Posterior vena cava (tissue), 2 donors: Measurements from ENCODE around the gene SYT11. TPM values are rescaled to one million over a fixed set of nuclear protein-coding genes. Genes with fewer than 3 reads are reported as not detected.
"Not testable (repeated sequence)": the region's sequence is repeated elsewhere in the genome, so short reads cannot be mapped to it uniquely, and the experiment has no call there.

Experiments used
- DNase-seq: peaks from one replicate; pipeline ENCODE4 v3.0.0-alpha.2; 2020; ENCODE audit warnings: low spot score
- intact Hi-C, 2 donors: fragments of 100-400 bp; cut with DNase I; formaldehyde crosslinking; loops; one replicate each; pipeline versions ENCODE4 v1.14.1 to v1.14.2; 2022 to 2023
- total RNA-seq, 2 donors: library from RNA; stranded (reverse); fragmentation: NEBNext Ultra II Directional; extraction: Animal tissue kit (Norgen Biotek cat#: 25700); gene quantifications; one replicate each; pipeline ENCODE4 v1.2.1, GENCODE V29; 2021
- donor health status: DM: yes; HTN: yes; CAD: no.
- donor health status: DM: yes; HTN: yes; CAD: no.

Gene SYT11
- total RNA-seq, 2 donors from 2014 or later = 20.8 to 23.9 TPM

DNA sequence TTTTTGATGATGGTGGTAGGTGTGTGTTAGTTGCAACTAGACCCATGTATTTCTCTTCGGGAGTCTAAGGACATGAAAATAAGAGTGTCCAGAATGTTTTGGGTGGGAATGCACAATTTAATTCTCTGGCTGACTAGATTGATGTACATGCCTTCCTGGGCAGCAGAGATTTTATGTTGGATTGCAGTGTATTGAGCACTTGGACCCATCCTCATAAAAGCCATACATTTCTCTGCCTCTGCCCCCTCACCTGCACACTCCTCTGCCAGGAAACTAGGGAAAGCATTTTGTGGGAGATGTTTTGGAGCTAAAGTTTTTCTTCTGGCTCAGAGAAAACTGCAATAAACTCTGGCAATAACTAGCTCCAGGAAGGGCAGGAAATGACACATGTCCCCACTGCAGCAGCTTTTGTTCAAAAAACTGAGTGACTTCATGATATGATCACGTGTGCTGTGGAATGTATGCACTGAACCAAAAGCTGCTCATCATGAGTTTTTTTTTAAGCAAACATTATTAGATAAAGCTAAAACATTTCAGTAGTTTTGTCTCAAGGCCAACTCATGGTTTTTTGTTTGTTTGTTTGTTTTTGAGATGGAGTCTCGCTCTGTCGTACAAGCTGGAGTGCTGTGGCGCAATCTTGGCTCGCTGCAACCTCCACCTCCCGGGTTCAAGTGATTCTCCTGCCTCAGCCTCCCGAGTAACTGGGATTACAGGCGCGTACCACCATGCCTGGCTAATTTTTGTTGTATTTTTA, 34.2 kb downstream of the SYT11 start:
- intact Hi-C loops = no loop called here
- peak; percentile 53 for DNase-seq

DNA sequence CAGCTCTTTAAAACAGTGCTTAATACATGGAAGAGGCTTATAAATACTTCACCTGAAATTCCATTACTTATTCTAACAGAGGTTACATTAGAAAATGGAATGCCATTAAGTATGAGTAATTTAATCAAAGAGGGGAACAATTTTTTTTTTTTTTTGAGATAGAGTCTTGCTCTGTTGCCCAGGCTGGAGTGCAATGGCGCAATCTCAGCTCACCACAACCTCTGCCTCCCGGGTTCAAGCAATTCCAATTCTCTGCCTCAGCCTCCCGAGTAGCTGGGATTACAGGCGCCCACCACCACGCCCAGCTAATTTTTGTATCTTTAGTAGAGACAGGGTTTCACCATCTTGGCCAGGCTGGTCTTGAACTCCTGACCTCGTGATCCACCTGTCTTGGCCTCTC, 36.2 kb downstream of the SYT11 start:
- peak; percentile 9 for DNase-seq
- intact Hi-C loops = not testable (repeated sequence)

DNA sequence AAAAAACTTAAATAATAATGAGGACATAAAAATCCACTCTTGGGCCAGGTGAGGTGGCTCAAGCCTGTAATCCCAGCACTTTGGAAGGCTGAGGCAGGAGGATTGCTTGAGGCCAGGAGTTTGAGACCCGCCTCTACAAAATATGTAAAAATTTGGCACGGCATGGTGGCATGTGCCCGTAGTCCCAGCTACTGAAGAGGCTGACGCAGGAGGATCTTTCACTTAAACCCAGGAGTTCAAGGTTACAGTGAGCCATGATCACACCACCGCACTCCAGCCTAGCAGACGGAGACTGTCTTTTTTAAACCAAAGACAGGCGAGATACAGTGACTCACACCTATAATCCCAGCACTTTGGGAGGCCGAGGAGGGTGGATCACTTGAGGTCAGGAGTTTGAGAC, 37.1 kb downstream of the SYT11 start:
- intact Hi-C loops = not testable (repeated sequence)
- peak; percentile 23 for DNase-seq

DNA sequence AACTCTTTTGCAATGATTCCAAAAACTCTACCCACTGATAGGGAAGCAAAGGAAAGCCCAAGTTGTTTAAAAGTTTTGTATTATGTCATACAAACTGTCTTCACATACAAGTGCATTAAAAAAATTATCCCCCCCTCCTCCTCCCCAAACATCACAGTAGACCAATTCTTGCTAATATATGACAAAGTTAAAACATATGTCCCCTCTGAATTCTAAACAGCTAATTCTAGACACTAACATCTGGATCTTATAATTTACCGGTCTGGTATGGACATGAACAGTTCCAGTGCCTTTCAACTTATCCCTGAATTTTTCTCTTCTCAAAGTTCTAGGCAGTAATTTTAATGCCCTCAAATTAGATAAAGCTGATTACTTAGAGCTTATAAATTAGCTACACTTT, 38.4 kb downstream of the SYT11 start:
- DNase-seq = no peak
- intact Hi-C loops = no loop called here

DNA sequence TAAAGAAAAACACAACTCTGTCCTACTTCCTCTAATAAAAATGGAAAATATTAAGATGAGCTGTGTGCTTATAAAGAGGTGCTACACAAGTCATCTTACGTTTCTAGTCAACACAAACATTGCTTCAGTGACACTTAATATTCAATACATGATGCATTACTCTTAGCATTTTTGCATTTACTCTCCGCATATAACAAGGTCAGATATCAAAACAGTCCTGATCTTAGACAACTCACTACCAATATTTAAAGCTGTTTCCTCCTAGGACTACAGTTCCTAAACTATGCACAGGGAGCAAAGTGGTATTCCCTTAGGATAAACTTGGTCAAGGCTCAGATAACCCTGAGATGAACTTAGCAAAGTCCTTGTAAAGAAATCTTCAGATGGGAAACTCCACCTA, 39.5 kb downstream of the SYT11 start:
- intact Hi-C loops = no loop called here
- DNase-seq = no peak

DNA sequence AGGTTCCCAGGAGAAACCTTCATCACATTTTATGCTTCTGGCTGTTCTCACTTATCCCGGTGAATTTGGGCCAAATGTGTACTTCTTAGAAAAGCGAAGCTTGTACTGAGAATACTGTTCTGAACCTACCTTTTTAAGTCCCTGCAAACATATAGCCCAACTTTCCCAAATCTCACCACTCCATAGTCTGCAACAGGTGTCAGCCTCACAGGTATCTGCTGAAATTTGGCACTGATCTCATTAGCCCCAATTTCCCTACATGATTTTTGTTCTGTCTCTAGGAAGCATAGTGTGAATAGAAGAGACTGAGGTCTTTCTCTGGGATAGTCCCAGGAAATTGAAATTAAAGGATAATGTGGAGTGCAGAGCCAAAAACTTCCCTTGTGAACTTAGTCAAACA, 40.3 kb downstream of the SYT11 start:
- no peak for DNase-seq
- intact Hi-C loops = no loop called here

DNA sequence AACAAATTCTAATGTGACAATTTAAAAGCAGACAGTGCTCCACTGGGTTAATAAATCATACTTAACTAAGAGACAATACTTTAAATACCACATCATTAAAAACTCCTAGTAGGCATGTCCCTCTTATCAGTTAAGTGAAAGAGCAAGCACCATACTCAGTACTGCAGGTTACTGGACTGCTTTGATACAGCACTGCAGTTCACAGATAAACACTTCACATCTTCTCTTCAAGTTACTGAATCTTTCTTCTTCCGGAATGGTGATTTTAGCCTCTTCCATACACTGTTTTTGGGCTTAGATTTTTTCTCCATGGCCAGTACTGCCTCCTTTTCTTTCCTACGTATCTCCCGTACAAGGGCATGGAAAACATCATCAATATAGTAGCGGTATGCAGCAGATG, 40.8 kb downstream of the SYT11 start:
- DNase-seq = no peak
- intact Hi-C loops = no loop called here

DNA sequence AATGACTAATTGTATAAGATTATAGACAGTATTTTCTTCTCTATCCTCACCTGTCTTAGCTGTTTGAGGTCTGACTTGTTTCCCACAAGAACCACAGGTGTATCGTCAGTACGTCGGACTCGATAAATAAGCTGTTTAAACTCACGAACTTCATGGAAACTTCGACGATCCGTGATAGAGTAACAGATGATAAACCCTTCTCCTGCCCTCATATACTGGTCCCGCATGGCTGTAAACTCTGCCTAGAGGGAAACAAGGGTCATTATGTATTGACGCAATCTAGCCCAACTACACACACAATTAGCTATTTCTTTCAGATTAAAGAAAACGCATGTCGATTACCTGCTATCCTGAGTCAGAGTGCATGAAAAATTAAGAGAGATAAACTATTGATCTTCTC, 44.9 kb downstream of the SYT11 start:
- intact Hi-C loops = no loop called here
- DNase-seq = no peak

DNA sequence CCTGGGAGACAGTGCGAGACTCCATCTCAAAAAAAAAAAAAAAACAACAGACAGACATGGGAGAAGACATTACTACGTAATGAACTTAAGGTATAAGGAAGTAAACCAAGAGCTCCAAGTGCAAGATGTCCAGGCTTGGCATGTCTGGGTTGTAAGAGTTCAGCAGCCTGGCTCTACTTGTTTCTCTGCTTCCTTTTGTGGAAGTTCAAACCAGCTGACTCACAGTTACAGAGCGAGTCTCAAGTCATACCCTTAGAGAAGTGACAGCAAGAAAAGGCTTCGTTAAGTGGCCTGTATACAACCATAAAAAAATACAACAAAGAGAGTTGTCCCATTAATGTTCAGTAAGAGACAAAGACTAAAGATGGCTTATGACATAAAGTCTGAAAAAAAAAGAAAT, 50.5 kb downstream of the SYT11 start:
- intact Hi-C loops = no loop called here

DNA sequence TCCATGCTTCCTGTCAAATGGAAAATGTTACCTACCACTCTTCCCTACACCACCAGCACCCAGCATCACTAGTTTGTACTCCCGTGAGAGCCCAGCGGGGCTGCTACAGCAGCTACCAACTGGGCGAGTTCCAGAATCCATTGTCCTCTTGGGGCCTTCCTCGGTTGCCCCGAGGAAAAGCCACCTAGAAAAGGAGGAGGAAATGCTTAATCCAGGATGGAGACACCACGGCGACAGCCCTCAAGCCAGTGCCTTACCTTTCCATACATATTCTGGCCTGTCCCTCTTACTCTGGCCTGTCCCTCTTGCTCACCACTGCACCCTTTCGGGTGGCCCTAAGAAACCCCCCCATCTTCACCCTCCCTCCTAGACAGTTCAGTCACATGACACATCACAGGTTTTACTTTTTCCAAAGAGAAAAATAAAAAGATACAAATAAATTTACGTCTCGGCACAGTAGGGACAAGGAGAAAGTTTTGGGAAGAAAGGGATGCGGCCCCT, 51.3 kb downstream of the SYT11 start:
- intact Hi-C loops = no loop called here
- no peak for DNase-seq

More for the DNA sequence above, 50.5 kb downstream of the SYT11 start:
- DNase-seq = no peak

DNA sequence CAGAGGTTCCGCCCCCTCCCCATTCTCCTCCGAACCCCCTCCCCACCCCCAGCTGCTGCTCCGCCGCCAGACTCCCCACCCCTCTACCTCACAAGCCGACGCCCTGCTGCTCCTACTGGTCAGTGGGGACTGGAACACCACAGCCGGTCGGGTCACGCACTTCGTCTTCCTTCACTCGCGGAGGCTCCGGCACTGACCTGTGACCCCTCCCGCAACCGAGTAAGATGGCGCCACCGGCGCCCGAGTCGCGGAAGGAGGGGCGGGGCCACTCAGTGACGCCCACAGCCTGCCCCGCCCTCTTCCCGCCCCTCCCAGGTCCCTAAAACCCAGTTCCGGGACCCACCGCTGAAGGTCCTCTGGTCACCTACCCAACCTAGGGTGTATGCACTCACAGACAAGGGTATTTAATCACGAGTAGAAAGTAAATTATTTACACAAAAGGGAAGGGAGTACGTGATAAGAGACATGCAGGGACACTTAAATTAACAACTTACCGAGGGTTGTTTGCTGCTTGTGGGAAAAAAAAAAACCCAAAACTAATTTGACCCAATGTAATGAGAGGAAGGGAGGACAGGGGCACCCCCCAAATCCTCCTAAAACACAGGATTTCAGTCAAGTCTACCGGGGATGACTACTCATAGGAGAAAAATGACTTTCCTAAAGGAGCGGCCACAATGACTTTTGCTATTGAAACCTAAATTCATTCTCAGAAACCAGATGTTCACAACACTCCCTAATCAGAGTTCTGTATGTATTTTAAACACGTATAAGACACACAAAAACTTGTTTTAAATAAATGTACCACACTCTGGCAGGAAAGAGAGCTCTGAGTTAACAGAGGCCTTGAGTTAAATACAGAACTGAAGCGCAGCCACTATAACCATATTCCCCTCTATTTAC, 52.0 kb downstream of the SYT11 start, which contains the start of gene RIT1:
Gene RIT1, minus strand, starts transcription at position 194 of the 900 bp plus-strand sequence. CDS start 588 bp downstream, outside the sequence.
- intact Hi-C loops = no loop called here
- DNase-seq = peak; percentile 96

DNA sequence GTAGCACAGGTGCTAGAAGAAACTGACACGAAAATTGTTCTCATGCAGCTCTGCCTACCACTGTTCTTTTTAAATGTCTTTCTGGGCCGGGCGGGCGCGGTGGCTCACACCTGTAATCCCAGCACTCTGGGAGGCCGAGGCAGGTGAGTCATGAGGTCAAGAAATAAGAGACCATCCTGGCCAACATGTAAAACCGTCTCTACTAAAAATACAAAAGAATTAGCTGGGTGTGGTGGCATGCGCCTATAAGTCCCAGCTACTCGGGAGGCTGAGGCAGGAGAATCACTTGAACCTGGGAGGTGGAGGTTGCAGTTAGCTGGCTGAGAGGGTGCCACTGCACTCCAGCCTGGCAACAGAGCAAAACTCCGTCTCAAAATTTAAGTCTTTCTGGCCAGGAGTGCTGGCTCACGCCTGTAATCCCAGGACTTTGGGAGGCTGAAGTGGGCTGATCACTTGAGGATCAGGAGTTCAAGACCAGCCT, 52.7 kb downstream of the SYT11 start:
- DNase-seq = no peak
- intact Hi-C loops = no loop called here

DNA sequence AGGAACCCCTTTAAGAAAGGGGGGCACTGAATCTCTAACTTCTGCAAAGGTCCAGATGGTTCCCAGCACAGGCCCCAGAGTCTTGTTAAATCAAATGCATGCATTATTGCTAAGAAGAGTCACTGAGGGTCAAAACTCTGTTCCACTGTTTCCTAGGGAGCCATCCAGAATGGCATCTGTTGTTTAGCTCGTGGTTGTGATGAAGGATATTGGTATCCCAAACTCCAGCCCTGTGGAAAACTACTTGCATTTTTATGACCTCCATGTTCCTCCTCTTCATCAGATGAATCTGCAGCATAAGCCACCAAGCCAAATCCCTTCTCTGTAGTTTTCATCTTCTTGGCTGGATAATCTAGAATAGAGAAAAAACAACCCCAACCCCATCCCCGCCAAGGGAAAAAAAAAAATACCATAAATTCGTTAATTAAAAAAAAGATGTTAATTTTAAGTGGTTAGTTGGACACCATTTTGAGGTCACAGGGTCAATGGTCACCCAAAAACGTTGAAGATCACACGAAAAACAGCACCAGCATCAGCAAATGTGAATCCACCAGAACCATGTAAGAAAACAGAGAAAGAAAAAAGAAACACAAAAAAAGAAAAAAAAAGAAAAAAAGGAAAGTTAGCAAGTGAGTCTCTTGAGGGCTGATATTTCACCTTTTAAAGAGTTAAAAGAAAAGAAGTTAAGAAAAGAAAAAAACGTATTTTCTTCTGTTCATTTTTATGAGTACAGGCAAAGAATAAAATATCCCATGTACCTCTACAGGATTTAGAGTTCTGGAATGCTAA, 54.8 kb downstream of the SYT11 start:
- intact Hi-C loops = no loop called here
- DNase-seq = no peak

DNA sequence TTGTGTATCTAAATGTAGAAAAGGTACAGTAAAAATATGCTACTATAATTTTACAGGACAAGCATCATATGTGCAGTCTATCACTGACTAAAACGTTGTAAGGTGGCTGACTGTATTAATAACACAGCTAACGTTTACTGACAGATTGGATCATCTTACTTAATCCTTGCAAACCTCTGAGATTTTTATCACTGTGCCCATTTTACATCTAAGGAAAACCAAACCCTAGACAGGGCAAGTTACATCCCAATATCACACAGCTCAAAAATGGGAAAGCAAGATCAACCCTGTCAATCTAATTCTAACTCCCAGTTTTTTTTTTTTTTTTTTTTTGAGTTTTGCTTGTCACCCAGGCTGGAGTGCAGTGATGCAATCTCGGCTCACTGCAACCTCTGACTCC, 59.3 kb downstream of the SYT11 start:
- intact Hi-C loops = no loop called here

DNA sequence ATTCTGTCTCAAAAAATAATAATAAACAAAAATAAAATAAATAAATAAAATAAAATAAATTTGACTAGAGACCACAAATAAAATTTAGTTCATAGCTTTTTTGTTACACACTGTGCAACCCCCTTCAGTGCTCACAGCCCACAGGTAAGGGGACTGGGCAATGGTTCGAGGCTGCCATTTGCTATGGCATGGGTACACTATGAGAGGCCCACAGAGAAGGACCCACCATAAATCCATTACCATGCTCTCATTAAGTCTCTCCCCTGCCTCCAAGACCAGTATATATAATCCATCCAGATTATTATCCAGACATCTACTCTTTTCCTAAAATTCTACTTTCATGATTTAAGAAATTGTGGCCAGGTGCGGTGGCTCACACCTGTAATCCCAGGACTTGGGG, 60.4 kb downstream of the SYT11 start:
- no peak for DNase-seq
- intact Hi-C loops = no loop called here

More for the DNA sequence above, 59.3 kb downstream of the SYT11 start:
- DNase-seq = no peak

DNA sequence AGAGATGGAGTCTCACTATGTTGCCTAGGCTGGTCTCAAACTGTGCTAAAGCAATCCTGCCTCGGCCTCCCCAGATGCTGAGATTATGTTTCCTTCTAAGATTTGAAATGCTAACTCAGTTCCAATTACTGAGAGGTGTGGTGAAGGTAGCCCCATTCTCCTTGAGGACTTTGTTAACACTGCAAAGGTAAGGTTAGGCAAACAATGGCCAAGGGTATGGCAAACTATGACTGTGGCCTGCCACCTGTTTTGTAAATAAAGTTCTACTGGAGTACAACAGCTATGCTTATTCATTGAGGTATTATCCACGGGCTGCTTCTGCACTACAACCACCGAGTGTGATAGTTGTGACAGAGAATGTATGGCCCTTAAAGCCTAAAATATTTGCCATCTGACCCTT, 61.4 kb downstream of the SYT11 start:
- no peak for DNase-seq
- intact Hi-C loops = no loop called here

DNA sequence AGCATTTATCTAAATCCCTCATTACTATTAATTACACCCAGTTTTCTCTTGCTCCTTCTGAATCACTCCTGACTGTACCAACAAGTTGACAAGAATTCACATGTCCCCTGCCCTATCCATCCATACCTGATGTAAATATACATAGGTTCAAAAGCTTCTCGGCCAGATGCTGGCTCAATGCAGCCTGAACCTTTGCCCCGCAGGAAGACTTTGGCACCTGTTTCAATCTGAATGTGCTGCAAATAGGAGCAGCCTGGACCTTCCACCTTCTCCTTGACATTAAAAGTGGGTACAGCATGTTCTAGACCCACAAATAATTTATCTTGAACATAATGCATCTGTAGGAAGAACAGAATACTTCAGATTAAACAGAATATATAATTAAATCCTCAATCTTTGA, 66.1 kb downstream of the SYT11 start:
- no peak for DNase-seq
- intact Hi-C loops = no loop called here

DNA sequence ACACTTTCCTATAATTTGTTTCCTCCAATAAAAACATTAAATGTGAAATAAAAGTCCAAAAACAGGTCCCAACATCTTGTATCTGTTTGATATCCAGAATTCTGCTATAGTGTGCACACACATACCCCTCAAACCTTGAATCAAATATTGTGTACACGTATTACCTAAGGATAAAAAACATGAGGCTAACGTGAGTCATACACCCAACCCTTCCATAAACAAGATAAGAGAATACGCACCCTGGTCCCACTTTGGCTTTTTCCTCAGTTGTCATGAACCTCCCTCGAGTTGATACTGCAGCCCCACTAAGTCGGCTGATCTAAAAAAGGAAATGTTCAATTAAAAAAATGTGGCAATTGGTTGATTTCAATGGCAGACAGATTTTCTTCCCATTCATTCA, 69.7 kb downstream of the SYT11 start:
- intact Hi-C loops = no loop called here
- DNase-seq = no peak

DNA sequence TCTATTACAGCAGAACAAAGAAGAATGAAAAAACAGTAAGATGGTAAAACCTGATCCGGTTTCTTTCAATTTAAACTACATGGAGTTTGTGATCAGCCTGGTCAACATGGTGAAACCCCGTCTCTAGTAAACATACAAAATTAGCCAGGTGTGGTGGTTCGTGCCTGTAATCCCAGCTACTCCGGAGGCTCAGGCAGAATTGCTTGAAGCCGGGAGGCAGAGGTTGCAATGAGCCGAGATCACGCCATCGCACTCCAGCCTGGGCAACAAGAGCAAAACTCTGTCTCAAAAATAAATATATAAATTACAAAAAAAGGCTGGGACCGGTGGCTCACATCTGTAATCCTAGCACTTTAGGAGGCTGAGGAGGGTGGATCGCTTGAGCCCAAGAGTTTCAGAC, 71.4 kb downstream of the SYT11 start:
- intact Hi-C loops, DNase-seq: not testable (repeated sequence)
